ENCODE results near the gene MAPKAP1.

The MAPKAP1 gene

GRCh38 chr9:125426926-125427325, 280.1 kb downstream of the MAPKAP1 start:
- Histone ChIP-seq H3K79me2 (ENCODE audit: control insufficient read depth, low read length) (no peaks in the 10 kb centered on the region), H3K27me3 (ENCODE audit: control insufficient read depth, low read length) (no peaks in the 10 kb centered on the region), H3K4me3 (ENCODE audit: low read length) (no peak overlapping the region), H3K27ac (ENCODE audit: low read depth, low read length) (no peak overlapping the region), H3K4me2 (ENCODE audit: low read length) (no peak overlapping the region), H3K9me3 (ENCODE audit: control insufficient read depth, insufficient read depth, low read length) (no peaks in the 10 kb centered on the region), H4K20me1 (ENCODE audit: control insufficient read depth, insufficient read depth, low read depth, low read length) (no peaks in the 10 kb centered on the region), H3K36me3 (ENCODE audit: control insufficient read depth, low read length) (no peaks in the 10 kb centered on the region), H3K9me2 (replicated peaks; ENCODE audit: control insufficient read depth, low read length) (no peaks in the 10 kb centered on the region), H3K4me1 (ENCODE audit: control insufficient read depth, low read length) (no peaks in the 10 kb centered on the region), H3F3A (ENCODE audit: control insufficient read depth, insufficient read depth) (no peaks in the 10 kb centered on the region)
- TF ChIP-seq EZH2phosphoT487 (IDR thresholded peaks at IDR 0.05; ENCODE audit: borderline replicate concordance, low read length) = no peak
- TF ChIP-seq, protein P1, sequence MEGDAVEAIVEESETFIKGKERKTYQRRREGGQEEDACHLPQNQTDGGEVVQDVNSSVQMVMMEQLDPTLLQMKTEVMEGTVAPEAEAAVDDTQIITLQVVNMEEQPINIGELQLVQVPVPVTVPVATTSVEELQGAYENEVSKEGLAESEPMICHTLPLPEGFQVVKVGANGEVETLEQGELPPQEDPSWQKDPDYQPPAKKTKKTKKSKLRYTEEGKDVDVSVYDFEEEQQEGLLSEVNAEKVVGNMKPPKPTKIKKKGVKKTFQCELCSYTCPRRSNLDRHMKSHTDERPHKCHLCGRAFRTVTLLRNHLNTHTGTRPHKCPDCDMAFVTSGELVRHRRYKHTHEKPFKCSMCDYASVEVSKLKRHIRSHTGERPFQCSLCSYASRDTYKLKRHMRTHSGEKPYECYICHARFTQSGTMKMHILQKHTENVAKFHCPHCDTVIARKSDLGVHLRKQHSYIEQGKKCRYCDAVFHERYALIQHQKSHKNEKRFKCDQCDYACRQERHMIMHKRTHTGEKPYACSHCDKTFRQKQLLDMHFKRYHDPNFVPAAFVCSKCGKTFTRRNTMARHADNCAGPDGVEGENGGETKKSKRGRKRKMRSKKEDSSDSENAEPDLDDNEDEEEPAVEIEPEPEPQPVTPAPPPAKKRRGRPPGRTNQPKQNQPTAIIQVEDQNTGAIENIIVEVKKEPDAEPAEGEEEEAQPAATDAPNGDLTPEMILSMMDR (IDR thresholded peaks at IDR 0.05; ENCODE audit: low read depth, low read length, poor library complexity, severe bottlenecking) = no peak

GRCh38 chr9:125425901-125426515, 281.0 kb downstream of the MAPKAP1 start:
- TF ChIP-seq, protein P1 (IDR thresholded peaks at IDR 0.05; ENCODE audit: low read depth, low read length, poor library complexity, severe bottlenecking) = no peak
- TF ChIP-seq EZH2phosphoT487 (IDR thresholded peaks at IDR 0.05; ENCODE audit: borderline replicate concordance, low read length) = no peak
- no peaks in the 10 kb centered on the region for H3K79me2 ChIP-seq (ENCODE audit: control insufficient read depth, low read length)
- H3K27me3 ChIP-seq (ENCODE audit: control insufficient read depth, low read length) = no peaks in the 10 kb centered on the region
- no peak overlapping the region for H3K4me3 ChIP-seq (ENCODE audit: low read length)
- no peaks in the 10 kb centered on the region for H4K20me1 ChIP-seq (ENCODE audit: control insufficient read depth, insufficient read depth, low read depth, low read length)
- no peaks in the 10 kb centered on the region for H3F3A ChIP-seq (ENCODE audit: control insufficient read depth, insufficient read depth)
- H3K9me3 ChIP-seq (ENCODE audit: control insufficient read depth, insufficient read depth, low read length) = no peaks in the 10 kb centered on the region
- no peak overlapping the region for H3K27ac ChIP-seq (ENCODE audit: low read depth, low read length)
- H3K4me1 ChIP-seq (ENCODE audit: control insufficient read depth, low read length) = no peaks in the 10 kb centered on the region
- no peaks in the 10 kb centered on the region for H3K36me3 ChIP-seq (ENCODE audit: control insufficient read depth, low read length)
- no peak overlapping the region for H3K4me2 ChIP-seq (ENCODE audit: low read length)
- no peaks in the 10 kb centered on the region for H3K9me2 ChIP-seq (replicated peaks; ENCODE audit: control insufficient read depth, low read length)

DNA sequence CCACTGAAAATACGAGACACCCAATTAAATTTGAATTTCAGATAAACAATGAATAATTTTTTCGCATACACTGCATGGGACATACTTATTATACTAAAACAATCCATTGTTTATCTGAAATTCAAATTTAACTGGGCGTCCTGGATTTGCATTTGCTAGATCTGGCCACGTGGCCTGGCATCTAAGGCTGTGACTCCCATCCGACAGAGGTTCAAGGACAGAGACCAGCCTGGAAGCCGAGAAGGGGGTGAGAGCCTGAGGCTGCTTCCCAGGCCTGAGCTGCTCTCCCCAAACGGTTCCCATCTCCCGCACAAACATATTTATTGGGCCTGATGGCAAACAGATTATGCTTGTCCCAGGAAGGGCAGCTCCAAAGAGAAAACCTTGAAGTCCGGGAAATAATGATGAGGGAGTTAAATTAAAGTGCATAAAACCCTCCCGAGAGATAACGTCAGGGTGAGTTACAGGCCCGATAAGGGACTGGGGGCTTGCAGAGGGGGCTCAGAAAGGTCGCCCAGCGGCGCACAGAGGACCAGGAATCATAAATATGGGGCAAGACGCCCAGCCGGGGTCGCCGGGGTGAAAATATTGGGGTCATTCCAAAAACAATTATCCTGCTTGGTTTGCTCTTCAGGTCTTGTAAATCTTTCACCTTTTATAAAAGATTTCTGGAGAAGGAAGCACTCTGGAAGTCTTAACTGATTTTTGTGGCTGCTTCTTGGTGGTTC, 281.7 kb downstream of the MAPKAP1 start:
- Histone ChIP-seq H3K4me2 (ENCODE audit: low read length) (no peak overlapping the region), H3K27ac (ENCODE audit: low read depth, low read length) (no peak overlapping the region), H3K4me3 (ENCODE audit: low read length) (no peak overlapping the region), H3F3A (ENCODE audit: control insufficient read depth, insufficient read depth) (no peaks in the 10 kb centered on the region), H3K9me3 (ENCODE audit: control insufficient read depth, insufficient read depth, low read length) (no peaks in the 10 kb centered on the region), H3K36me3 (ENCODE audit: control insufficient read depth, low read length) (no peaks in the 10 kb centered on the region), H3K79me2 (ENCODE audit: control insufficient read depth, low read length) (no peaks in the 10 kb centered on the region), H3K27me3 (ENCODE audit: control insufficient read depth, low read length) (no peaks in the 10 kb centered on the region), H3K9me2 (replicated peaks; ENCODE audit: control insufficient read depth, low read length) (no peaks in the 10 kb centered on the region), H3K4me1 (ENCODE audit: control insufficient read depth, low read length) (no peaks in the 10 kb centered on the region), H4K20me1 (ENCODE audit: control insufficient read depth, insufficient read depth, low read depth, low read length) (no peaks in the 10 kb centered on the region)
- TF ChIP-seq EZH2phosphoT487 (IDR thresholded peaks at IDR 0.05; ENCODE audit: borderline replicate concordance, low read length) = no peak

GRCh38 chr9:125423964-125424363, 283.0 kb downstream of the MAPKAP1 start:
- no peak overlapping the region for H3K4me2 ChIP-seq (ENCODE audit: low read length)
- H3K27ac ChIP-seq (ENCODE audit: low read depth, low read length) = no peak overlapping the region
- H3F3A ChIP-seq (ENCODE audit: control insufficient read depth, insufficient read depth) = no peaks in the 10 kb centered on the region
- TF ChIP-seq EZH2phosphoT487 (IDR thresholded peaks at IDR 0.05; ENCODE audit: borderline replicate concordance, low read length) = no peak
- H3K36me3 ChIP-seq (ENCODE audit: control insufficient read depth, low read length) = no peaks in the 10 kb centered on the region
- H3K9me2 ChIP-seq (replicated peaks; ENCODE audit: control insufficient read depth, low read length) = no peaks in the 10 kb centered on the region
- H3K9me3 ChIP-seq (ENCODE audit: control insufficient read depth, insufficient read depth, low read length) = no peaks in the 10 kb centered on the region
- no peaks in the 10 kb centered on the region for H4K20me1 ChIP-seq (ENCODE audit: control insufficient read depth, insufficient read depth, low read depth, low read length)
- no peaks in the 10 kb centered on the region for H3K79me2 ChIP-seq (ENCODE audit: control insufficient read depth, low read length)
- no peaks in the 10 kb centered on the region for H3K27me3 ChIP-seq (ENCODE audit: control insufficient read depth, low read length)
- no peaks in the 10 kb centered on the region for H3K4me1 ChIP-seq (ENCODE audit: control insufficient read depth, low read length)
- no peak overlapping the region for H3K4me3 ChIP-seq (ENCODE audit: low read length)
